ENCODE results near the gene SCFD2. TPM values are rescaled to one million over a fixed set of nuclear protein-coding genes. Genes with fewer than 3 reads are reported as not detected.

SCFD2 gene
- total and polyA plus RNA-seq, 7 donors = 5.8 to 13.3 (median 11.2) TPM

DNA sequence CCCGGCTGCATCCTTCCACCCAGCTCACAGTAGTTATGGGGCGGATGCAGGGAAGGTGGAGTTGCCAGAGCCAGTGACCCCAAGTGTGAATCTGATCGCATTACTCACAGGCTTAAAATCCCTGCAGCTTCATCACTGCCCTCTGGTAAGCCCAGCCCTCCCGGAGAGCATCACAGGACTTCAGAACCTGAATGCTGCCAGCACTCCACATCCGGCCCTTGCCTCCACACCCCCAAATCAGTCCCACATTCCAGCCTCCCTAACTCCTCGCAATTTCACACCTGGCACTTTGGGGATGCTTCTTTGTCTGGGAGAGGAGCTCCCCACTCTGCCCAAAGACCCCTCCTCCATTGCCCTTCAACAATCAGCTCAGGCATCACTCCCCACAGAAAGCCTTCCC lies 488.2 kb downstream of the SCFD2 start:
- peaks cover 6% of the 10 kb centered on the region for H3K4me1 ChIP-seq

DNA sequence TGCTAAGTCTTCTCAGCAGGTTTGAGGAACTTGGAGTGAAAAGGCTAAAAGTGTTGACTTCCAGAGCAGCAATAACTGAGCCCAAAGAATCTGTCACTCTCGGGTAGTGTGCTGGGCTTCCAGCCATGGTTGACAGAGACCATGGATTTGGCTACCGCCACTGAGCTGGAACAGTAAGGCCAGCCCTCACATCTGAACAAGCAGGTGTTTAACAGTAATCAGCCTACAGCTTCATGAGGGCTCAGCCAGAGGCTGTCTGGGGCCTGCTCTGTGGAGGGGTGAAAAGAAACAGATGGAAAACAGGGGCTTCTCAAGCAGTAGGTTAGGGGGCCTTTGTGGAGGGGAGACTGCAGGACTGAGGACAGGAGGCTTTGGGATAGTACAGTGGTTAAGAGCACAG lies 488.8 kb downstream of the SCFD2 start:
- peak; percentile 45 to 75 (median 62) for ATAC-seq

More for the DNA sequence above, 488.2 kb downstream of the SCFD2 start:
- intact Hi-C loops (cut with DNase I) = no loop called here
- DNase-seq (no peak), ATAC-seq (no peak)
- TF ChIP-seq, protein P1, sequence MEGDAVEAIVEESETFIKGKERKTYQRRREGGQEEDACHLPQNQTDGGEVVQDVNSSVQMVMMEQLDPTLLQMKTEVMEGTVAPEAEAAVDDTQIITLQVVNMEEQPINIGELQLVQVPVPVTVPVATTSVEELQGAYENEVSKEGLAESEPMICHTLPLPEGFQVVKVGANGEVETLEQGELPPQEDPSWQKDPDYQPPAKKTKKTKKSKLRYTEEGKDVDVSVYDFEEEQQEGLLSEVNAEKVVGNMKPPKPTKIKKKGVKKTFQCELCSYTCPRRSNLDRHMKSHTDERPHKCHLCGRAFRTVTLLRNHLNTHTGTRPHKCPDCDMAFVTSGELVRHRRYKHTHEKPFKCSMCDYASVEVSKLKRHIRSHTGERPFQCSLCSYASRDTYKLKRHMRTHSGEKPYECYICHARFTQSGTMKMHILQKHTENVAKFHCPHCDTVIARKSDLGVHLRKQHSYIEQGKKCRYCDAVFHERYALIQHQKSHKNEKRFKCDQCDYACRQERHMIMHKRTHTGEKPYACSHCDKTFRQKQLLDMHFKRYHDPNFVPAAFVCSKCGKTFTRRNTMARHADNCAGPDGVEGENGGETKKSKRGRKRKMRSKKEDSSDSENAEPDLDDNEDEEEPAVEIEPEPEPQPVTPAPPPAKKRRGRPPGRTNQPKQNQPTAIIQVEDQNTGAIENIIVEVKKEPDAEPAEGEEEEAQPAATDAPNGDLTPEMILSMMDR (IDR thresholded peaks at IDR 0.05) = no peak
- H3K27ac ChIP-seq = no peak overlapping the region
- no peak overlapping the region for H3K4me3 ChIP-seq
- H3K27me3 ChIP-seq (ENCODE audit: insufficient read depth in 3 of 3, low read length in 2 of 3) = no peaks in the 10 kb centered on the region
- no peaks in the 10 kb centered on the region for H3K9me3 ChIP-seq
- no peaks in the 10 kb centered on the region for H3K36me3 ChIP-seq (ENCODE audit: insufficient read depth in 1 of 2, low read depth in 1 of 2)
- 78 to 81% (median 79%) methylated on average over 6 of the region's 6 CpGs for WGBS, 3 donors

DNA sequence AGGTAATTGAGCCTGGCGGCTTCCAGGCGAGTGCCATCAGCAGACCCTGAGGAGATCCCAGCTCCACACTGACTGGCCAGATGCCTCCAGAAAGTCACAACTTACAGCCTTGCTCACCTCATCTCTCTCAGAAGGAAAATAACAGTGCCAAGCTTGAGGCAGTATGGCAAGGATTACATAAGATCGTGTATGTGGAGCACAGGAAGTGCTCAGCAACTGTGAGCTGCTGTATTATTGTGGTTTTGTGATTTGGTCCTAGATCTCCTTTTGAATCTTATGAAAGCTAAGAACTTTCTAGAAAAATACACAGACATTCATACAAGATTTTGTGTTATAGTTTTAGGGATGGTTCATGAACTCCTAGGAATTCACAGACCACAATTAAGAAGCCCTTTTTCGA lies 489.8 kb downstream of the SCFD2 start:
- H3K27ac ChIP-seq = no peak overlapping the region
- peaks cover 6% of the 10 kb centered on the region for H3K4me1 ChIP-seq
- no peak for ATAC-seq
- intact Hi-C loops (cut with DNase I) = no loop called here
- H3K27me3 ChIP-seq (ENCODE audit: insufficient read depth in 3 of 3, low read length in 2 of 3) = no peaks in the 10 kb centered on the region
- no peaks in the 10 kb centered on the region for H3K9me3 ChIP-seq
- TF ChIP-seq, protein P1 (IDR thresholded peaks at IDR 0.05) = no peak
- no peak for DNase-seq
- no peaks in the 10 kb centered on the region for H3K36me3 ChIP-seq (ENCODE audit: insufficient read depth in 1 of 2, low read depth in 1 of 2)
- H3K4me3 ChIP-seq = no peak overlapping the region
- whole genome bisulfite sequencing, 3 donors = 88 to 94% (median 92%) methylated on average over 4 of the region's 4 CpGs

More for the DNA sequence above, 488.8 kb downstream of the SCFD2 start:
- H3K4me3 ChIP-seq = no peak overlapping the region
- no peaks in the 10 kb centered on the region for H3K9me3 ChIP-seq
- H3K36me3 ChIP-seq (ENCODE audit: insufficient read depth in 1 of 2, low read depth in 1 of 2) = no peaks in the 10 kb centered on the region
- H3K27ac ChIP-seq = no peak overlapping the region
- H3K27me3 ChIP-seq (ENCODE audit: insufficient read depth in 3 of 3, low read length in 2 of 3) = no peaks in the 10 kb centered on the region
- TF ChIP-seq, protein P1 (IDR thresholded peaks at IDR 0.05) = no peak
- 22 to 39% (median 26%) methylated on average over 2 of the region's 2 CpGs for WGBS, 3 donors
- intact Hi-C loops (cut with DNase I) = no loop called here
- no peak for DNase-seq
- peaks cover 6% of the 10 kb centered on the region for H3K4me1 ChIP-seq

DNA sequence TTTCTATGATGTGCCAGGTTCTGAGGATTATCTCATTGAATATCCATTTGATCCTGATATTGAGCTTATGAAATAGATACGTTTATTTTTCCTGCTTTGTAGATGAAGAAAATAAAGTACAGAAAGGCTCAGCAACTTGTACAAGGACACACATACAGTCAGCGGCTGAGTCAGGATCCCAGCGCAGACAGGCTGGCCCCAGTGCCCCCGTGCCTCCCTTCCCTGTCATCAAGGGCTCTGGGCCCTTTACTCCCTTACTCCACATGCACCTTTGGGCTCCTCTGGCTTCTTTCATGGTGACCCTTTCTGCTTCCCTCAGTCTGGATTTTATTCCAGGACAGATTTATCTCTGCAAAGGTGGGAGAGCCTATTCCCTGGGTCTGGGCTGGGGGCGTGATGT lies 490.9 kb downstream of the SCFD2 start:
- no peak for DNase-seq
- Histone ChIP-seq H3K27me3 (ENCODE audit: insufficient read depth in 3 of 3, low read length in 2 of 3) (no peaks in the 10 kb centered on the region), H3K27ac (no peak overlapping the region), H3K9me3 (no peaks in the 10 kb centered on the region), H3K4me1 (peaks cover 15% of the 10 kb centered on the region), H3K4me3 (no peak overlapping the region), H3K36me3 (ENCODE audit: insufficient read depth in 1 of 2, low read depth in 1 of 2) (no peaks in the 10 kb centered on the region)
- no peak for ATAC-seq
- 96 to 98% (median 98%) methylated on average over 5 of the region's 5 CpGs for WGBS, 3 donors
- intact Hi-C loops (cut with DNase I) = no loop called here
- TF ChIP-seq, protein P1 (IDR thresholded peaks at IDR 0.05) = no peak

DNA sequence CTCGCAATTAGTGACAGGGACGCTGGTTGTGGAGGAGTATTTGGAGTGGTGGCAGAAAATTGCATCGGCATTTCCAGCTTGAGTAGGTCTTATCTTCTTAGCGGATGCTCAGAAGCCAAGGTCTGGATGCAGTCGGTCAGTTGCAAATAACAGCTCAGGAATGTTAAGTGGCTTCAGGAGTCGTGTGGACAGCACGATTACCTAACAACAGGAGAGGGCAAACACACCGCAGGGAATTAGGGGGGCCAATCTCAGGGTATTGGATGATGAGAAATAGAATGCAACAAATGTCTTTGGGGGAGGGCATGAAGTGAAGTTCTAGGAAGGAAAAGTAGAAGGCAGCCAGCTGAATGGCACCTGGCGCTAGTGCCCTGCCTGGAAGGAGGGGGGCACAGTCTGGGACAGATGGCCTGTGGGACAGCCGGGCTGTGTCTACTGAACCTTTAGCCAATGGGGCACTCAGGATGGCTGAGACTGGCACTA lies 492.0 kb downstream of the SCFD2 start:
- intact Hi-C loops (cut with DNase I) = no loop called here
- no peak for DNase-seq
- 43 to 63% (median 60%) methylated on average over 10 of the region's 10 CpGs for WGBS, 3 donors

More for the DNA sequence above, 492.0 kb downstream of the SCFD2 start:
- TF ChIP-seq, protein P1 (IDR thresholded peaks at IDR 0.05) = no peak
- no peaks in the 10 kb centered on the region for H3K27me3 ChIP-seq (ENCODE audit: insufficient read depth in 3 of 3, low read length in 2 of 3)
- H3K27ac ChIP-seq = no peak overlapping the region
- no peaks in the 10 kb centered on the region for H3K36me3 ChIP-seq (ENCODE audit: insufficient read depth in 1 of 2, low read depth in 1 of 2)
- H3K4me1 ChIP-seq = peaks cover 25% of the 10 kb centered on the region
- no peaks in the 10 kb centered on the region for H3K9me3 ChIP-seq
- H3K4me3 ChIP-seq = no peak overlapping the region
- ATAC-seq = peak in 3 of 4 donors; percentile 39 to 66 (median 51)
